ENCODE measurements around the gene PRR5.

GRCh38 chr22:44736581-44737405 is 34.8 kb downstream of the PRR5 start:
- TF ChIP-seq CTCF (conservative IDR thresholded peaks at IDR 0.05; ENCODE audit: low read length) (no peak), EZH2phosphoT487 (IDR thresholded peaks at IDR 0.05; ENCODE audit: borderline replicate concordance, low read depth, low read length) (no peak)
